ENCODE measurements around the gene CISTR.

The CISTR gene

GRCh38 chr12:53754633-53755264, 3.0 kb upstream of the CISTR start:
- Mint-ChIP-seq H3K4me3 (no peak overlapping the region), H3K4me1 (peaks cover 31% of the 10 kb centered on the region), H3K9me3 (no peaks in the 10 kb centered on the region), H3K27ac (no peak overlapping the region), H3K27me3 (peaks cover 31% of the 10 kb centered on the region)
- DNase-seq (no peak), ATAC-seq (no peak)

GRCh38 chr12:53754188-53754585, 2.4 kb upstream of the CISTR start:
- Mint-ChIP-seq H3K27ac (no peak overlapping the region), H3K9me3 (no peaks in the 10 kb centered on the region), H3K27me3 (peaks cover 25% of the 10 kb centered on the region), H3K4me3 (no peak overlapping the region), H3K4me1 (peaks cover 31% of the 10 kb centered on the region)
- DNase-seq (no peak), ATAC-seq (no peak)

GRCh38 chr12:53752621-53753020, 842 bp upstream of the CISTR start:
- DNase-seq: no peak
- H3K4me3 Mint-ChIP-seq: no peak overlapping the region
- peaks cover 10% of the 10 kb centered on the region for H3K27me3 Mint-ChIP-seq

GRCh38 chr12:53752192-53752601, 418 bp upstream of the CISTR start:
- no peaks in the 10 kb centered on the region for H3K9me3 Mint-ChIP-seq
- no peak overlapping the region for H3K4me3 Mint-ChIP-seq
- no peak overlapping the region for H3K27ac Mint-ChIP-seq
- ATAC-seq (no peak), DNase-seq (no peak)
- peaks cover 8% of the 10 kb centered on the region for H3K27me3 Mint-ChIP-seq
- peaks cover 20% of the 10 kb centered on the region for H3K4me1 Mint-ChIP-seq

More at GRCh38 chr12:53752621-53753020, 842 bp upstream of the CISTR start:
- no peak for ATAC-seq
- no peak overlapping the region for H3K27ac Mint-ChIP-seq
- no peaks in the 10 kb centered on the region for H3K9me3 Mint-ChIP-seq
- peaks cover 22% of the 10 kb centered on the region for H3K4me1 Mint-ChIP-seq

- Mint-ChIP-seq H3K9me3 (no peaks in the 10 kb centered on the region), H3K4me1 (peaks cover 12% of the 10 kb centered on the region), H3K27ac (no peak overlapping the region), H3K27me3 (peaks cover 5% of the 10 kb centered on the region), H3K4me3 (peak overlapping the region; percentile 58 to 68)
- DNase-seq (no peak), ATAC-seq (peak; percentile 50)
Measured at GRCh38 chr12:53750812-53751335, 905 bp downstream of the CISTR start.

GRCh38 chr12:53749986-53750811, 1.6 kb downstream of the CISTR start:
- H3K27me3 Mint-ChIP-seq: no peaks in the 10 kb centered on the region
- no peak for ATAC-seq
- no peak for DNase-seq

GRCh38 chr12:53748072-53748840, 3.5 kb downstream of the CISTR start:
- Mint-ChIP-seq H3K4me3 (no peak overlapping the region), H3K4me1 (peaks cover 10% of the 10 kb centered on the region), H3K9me3 (no peaks in the 10 kb centered on the region), H3K27me3 (no peaks in the 10 kb centered on the region), H3K27ac (no peak overlapping the region)
- ATAC-seq (no peak), DNase-seq (no peak)

More at GRCh38 chr12:53749986-53750811, 1.6 kb downstream of the CISTR start:
- no peaks in the 10 kb centered on the region for H3K9me3 Mint-ChIP-seq
- peaks cover 6% of the 10 kb centered on the region for H3K4me1 Mint-ChIP-seq
- peak overlapping the region in 1 of 2 donors; percentile 68 for H3K4me3 Mint-ChIP-seq
- H3K27ac Mint-ChIP-seq: no peak overlapping the region

GRCh38 chr12:53747095-53747494, 4.7 kb downstream of the CISTR start:
- Mint-ChIP-seq H3K27me3 (no peaks in the 10 kb centered on the region), H3K9me3 (no peaks in the 10 kb centered on the region), H3K4me1 (peaks cover 16% of the 10 kb centered on the region), H3K27ac (no peak overlapping the region), H3K4me3 (no peak overlapping the region)
- ATAC-seq (no peak), DNase-seq (peak in 1 of 2 donors; percentile 26)

- no peak overlapping the region for H3K27ac Mint-ChIP-seq
- peak; percentile 82 to 83 for DNase-seq
- no peaks in the 10 kb centered on the region for H3K27me3 Mint-ChIP-seq
- no peaks in the 10 kb centered on the region for H3K9me3 Mint-ChIP-seq
- H3K4me3 Mint-ChIP-seq: no peak overlapping the region
- peaks cover 16% of the 10 kb centered on the region for H3K4me1 Mint-ChIP-seq
- peak; percentile 70 for ATAC-seq
Measured at GRCh38 chr12:53746592-53747092, 5.1 kb downstream of the CISTR start.

GRCh38 chr12:53744751-53745150, 7.0 kb downstream of the CISTR start:
- no peak for DNase-seq
- H3K4me3 Mint-ChIP-seq: no peak overlapping the region
- no peaks in the 10 kb centered on the region for H3K27me3 Mint-ChIP-seq

GRCh38 chr12:53744130-53744441, 7.7 kb downstream of the CISTR start:
- Mint-ChIP-seq H3K27ac (no peak overlapping the region), H3K4me3 (no peak overlapping the region), H3K27me3 (no peaks in the 10 kb centered on the region), H3K9me3 (no peaks in the 10 kb centered on the region), H3K4me1 (peaks cover 23% of the 10 kb centered on the region)
- no peak for ATAC-seq
- DNase-seq: no peak

More at GRCh38 chr12:53744751-53745150, 7.0 kb downstream of the CISTR start:
- H3K4me1 Mint-ChIP-seq: peaks cover 16% of the 10 kb centered on the region
- ATAC-seq: no peak
- no peak overlapping the region for H3K27ac Mint-ChIP-seq
- H3K9me3 Mint-ChIP-seq: no peaks in the 10 kb centered on the region

GRCh38 chr12:53743266-53744129, 8.3 kb downstream of the CISTR start:
- ATAC-seq: peak; percentile 70
- Mint-ChIP-seq H3K27ac (no peak overlapping the region), H3K4me1 (peaks cover 29% of the 10 kb centered on the region), H3K27me3 (no peaks in the 10 kb centered on the region), H3K4me3 (peak overlapping the region; percentile 53 to 67), H3K9me3 (no peaks in the 10 kb centered on the region)
- peak; percentile 59 to 65 for DNase-seq

- H3K4me1 Mint-ChIP-seq: peaks cover 31% of the 10 kb centered on the region
- DNase-seq: no peak
- peaks cover 11% of the 10 kb centered on the region for H3K27me3 Mint-ChIP-seq
- H3K9me3 Mint-ChIP-seq: no peaks in the 10 kb centered on the region
- no peak overlapping the region for H3K4me3 Mint-ChIP-seq
- no peak for ATAC-seq
- H3K27ac Mint-ChIP-seq: no peak overlapping the region
Measured at GRCh38 chr12:53740130-53740491, 11.7 kb downstream of the CISTR start.

GRCh38 chr12:53739214-53740129, 12.3 kb downstream of the CISTR start:
- H3K4me1 Mint-ChIP-seq: peaks cover 31% of the 10 kb centered on the region
- H3K27me3 Mint-ChIP-seq: peaks cover 16% of the 10 kb centered on the region
- H3K4me3 Mint-ChIP-seq: peak overlapping the region; percentile 79
- ATAC-seq (peak; percentile 19), DNase-seq (no peak)
- no peak overlapping the region for H3K27ac Mint-ChIP-seq
- no peaks in the 10 kb centered on the region for H3K9me3 Mint-ChIP-seq

Measured in stimulated activated naive CD8-positive, alpha-beta T cell treated with anti-CD3 and anti-CD28 coated beads, Interleukin-15, amount 100 ng/mL, for 72 hours (primary cell).